ENCODE measurements around the gene PPP2R5C. TPM values are rescaled to one million over a fixed set of nuclear protein-coding genes. Genes with fewer than 3 reads are reported as not detected.

Gene PPP2R5C
- total RNA-seq, 1 experiment from 2014 or later: 93.0 TPM

DNA sequence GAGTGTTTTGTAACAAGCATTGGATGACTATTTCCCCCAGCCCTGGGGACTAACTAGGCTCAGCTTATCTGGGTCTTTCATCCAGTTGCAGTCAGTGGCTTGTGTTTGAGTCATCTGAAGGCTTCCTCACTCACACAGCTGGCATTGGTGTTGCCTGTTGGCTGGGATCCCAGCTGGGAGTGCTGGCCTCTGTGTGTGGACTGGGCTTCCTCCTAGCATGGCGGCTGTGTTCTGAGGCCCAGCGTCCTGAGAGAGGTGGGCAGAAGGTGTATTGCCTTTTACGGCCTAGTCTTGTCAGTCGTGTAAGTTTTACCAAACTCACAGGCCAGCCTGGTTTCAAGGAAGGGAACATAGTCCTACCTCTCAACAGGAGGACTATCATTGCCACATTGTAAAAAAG is 28.3 kb upstream of the PPP2R5C start:
- H3K36me3 Mint-ChIP-seq (ENCODE audit: insufficient read depth in 1 of 3, low read depth in 3 of 3): no peaks in the 10 kb centered on the region
- peaks cover 16% of the 10 kb centered on the region in 2 experiments for H3K4me1 Mint-ChIP-seq
- Histone ChIP-seq H3K18ac (ENCODE audit: insufficient read length, low read depth, low read length) (no peak overlapping the region), H3K56ac (ENCODE audit: insufficient read length, low read depth, low read length) (no peak overlapping the region), H3K79me2 (ENCODE audit: insufficient read depth, low read length) (no peaks in the 10 kb centered on the region), H2AFZ (ENCODE audit: low read length) (no peak overlapping the region), H3K27me3 (ENCODE audit: insufficient read depth, low read length) (no peaks in the 10 kb centered on the region), H4K8ac (replicated peaks; ENCODE audit: insufficient read length, low read depth, low read length) (no peak overlapping the region), H3K4me2 (ENCODE audit: insufficient read depth, insufficient read length, low read length) (no peak overlapping the region), H3K4me1 (ENCODE audit: insufficient read depth, low read length) (peaks cover 3% of the 10 kb centered on the region; the same call in 1 of the 2 replicates), H4K5ac (ENCODE audit: insufficient read length, low read depth, low read length) (no peak overlapping the region), H3K9me3 (ENCODE audit: control insufficient read depth, low read depth, low read length) (no peaks in the 10 kb centered on the region), H2BK20ac (ENCODE audit: low read depth, low read length, poor library complexity, severe bottlenecking) (no peak overlapping the region), H3K9ac (ENCODE audit: extremely low read depth, insufficient read length, low read length) (no peak overlapping the region), H3K23ac (ENCODE audit: insufficient read length, low read depth, low read length) (no peak overlapping the region), H2BK15ac (ENCODE audit: low read depth, low read length) (no peak overlapping the region), H4K91ac (ENCODE audit: insufficient read length, low read depth, low read length) (no peak overlapping the region), H3K23me2 (ENCODE audit: insufficient read length, low read depth, low read length, poor library complexity, severe bottlenecking) (no peaks in the 10 kb centered on the region), H3K79me1 (ENCODE audit: insufficient read depth, low read depth, low read length, poor library complexity, severe bottlenecking) (no peaks in the 10 kb centered on the region), H3K14ac (ENCODE audit: insufficient read depth, low read length) (no peak overlapping the region), H4K20me1 (ENCODE audit: control insufficient read depth, insufficient read depth, insufficient read length) (no peaks in the 10 kb centered on the region), H2BK5ac (ENCODE audit: insufficient read length, low read length) (no peak overlapping the region), H3T11ph (ENCODE audit: low read length) (no peak overlapping the region), H3K4ac (ENCODE audit: low read depth, low read length) (no peak overlapping the region), H2AK5ac (ENCODE audit: insufficient read length, low read length) (no peak overlapping the region), H3K27ac (ENCODE audit: insufficient read length, low read depth, low read length) (no peak overlapping the region), H2BK120ac (ENCODE audit: low read depth, low read length, poor library complexity, severe bottlenecking) (no peak overlapping the region), H2BK12ac (ENCODE audit: insufficient read length, low read depth, low read length) (no peak overlapping the region)
- no peak overlapping the region for H3K4me3 Mint-ChIP-seq
- no peak for DNase-seq
- TF ChIP-seq, protein P1, sequence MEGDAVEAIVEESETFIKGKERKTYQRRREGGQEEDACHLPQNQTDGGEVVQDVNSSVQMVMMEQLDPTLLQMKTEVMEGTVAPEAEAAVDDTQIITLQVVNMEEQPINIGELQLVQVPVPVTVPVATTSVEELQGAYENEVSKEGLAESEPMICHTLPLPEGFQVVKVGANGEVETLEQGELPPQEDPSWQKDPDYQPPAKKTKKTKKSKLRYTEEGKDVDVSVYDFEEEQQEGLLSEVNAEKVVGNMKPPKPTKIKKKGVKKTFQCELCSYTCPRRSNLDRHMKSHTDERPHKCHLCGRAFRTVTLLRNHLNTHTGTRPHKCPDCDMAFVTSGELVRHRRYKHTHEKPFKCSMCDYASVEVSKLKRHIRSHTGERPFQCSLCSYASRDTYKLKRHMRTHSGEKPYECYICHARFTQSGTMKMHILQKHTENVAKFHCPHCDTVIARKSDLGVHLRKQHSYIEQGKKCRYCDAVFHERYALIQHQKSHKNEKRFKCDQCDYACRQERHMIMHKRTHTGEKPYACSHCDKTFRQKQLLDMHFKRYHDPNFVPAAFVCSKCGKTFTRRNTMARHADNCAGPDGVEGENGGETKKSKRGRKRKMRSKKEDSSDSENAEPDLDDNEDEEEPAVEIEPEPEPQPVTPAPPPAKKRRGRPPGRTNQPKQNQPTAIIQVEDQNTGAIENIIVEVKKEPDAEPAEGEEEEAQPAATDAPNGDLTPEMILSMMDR (conservative IDR thresholded peaks at IDR 0.05): no peak
- H3K27me3 Mint-ChIP-seq (ENCODE audit: low read depth): no peaks in the 10 kb centered on the region; the same call in 1 of the 2 replicates
- WGBS (ENCODE audit: extremely low coverage, insufficient read length, low lambda C conversion rate): no CpG with 5 or more reads among the region's 4 CpGs
- no peak overlapping the region for H3K27ac Mint-ChIP-seq
- H3K9me3 Mint-ChIP-seq: no peaks in the 10 kb centered on the region
